ENCODE data around the gene PODN.

DNA sequence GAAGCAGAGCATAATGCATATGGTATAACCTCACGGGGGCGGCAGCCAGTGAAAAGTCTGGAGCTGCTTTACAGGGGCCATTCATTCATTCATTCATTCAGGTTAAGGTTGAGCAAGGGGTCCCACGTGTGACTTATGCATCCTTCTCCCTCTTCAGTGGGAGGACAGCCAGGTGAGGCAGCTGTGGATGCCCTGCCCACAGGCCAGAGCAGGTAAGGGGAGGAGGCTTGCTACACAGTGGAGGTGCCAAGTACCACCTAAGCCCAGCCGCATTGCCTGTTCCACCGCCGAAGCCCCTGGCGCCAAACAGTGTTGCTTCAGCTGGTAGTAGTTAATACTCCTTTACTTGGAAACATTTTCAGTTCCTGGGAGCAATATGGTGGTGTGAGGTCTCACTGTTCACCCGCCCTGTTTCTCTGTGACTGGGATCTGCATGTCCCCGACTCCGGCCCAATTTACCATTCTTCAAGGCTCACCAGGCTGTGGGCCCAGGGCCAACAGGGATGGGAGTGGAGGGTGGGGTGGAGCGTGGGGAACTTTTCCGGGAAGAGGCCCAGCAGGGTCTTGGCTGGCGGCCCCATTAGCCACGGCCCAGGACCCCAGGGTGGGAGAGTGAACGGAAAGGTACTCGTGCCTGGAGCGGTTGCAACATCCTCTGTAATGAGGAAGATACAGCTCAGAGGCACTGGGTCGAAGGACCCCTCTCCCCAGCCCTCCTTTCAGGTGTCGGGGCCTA lies 722 bp upstream of the PODN start:
- TF ChIP-seq GATA3 (IDR thresholded peaks at IDR 0.05; ENCODE audit: low read depth, low read length) (no peak), GATA2 (IDR thresholded peaks at IDR 0.05; ENCODE audit: low read depth, low read length) (no peak)

Measured in SH-SY5Y (cell line).